AG10803 (cell line): ENCODE measurements around the gene FFAR3.

Experiments
- DNase-seq: peaks from one replicate; pipeline ENCODE4 v3.0.0; 2010; ENCODE audit warnings: low read depth
- H3K4me3 ChIP-seq: 2 replicates; pipeline ENCODE4 v1.5.1; 2011; ENCODE audit warnings: mild to moderate bottlenecking, low read length, control low read depth
- CTCF ChIP-seq: conservative IDR thresholded peaks from 2 replicates; pipeline ENCODE4 v1.5.1; 2011; ENCODE audit warnings: mild to moderate bottlenecking, low read length, control low read depth, inconsistent platforms

FFAR3 gene

GRCh38 chr19:35318679-35319448, 39.4 kb upstream of the FFAR3 start:
- H3K4me3 ChIP-seq: no peak overlapping the region
- peak; percentile 73 for DNase-seq
- TF ChIP-seq CTCF: no peak

- no peak overlapping the region for H3K4me3 ChIP-seq
- TF ChIP-seq CTCF: no peak
- DNase-seq: no peak
These were observed 38.1 kb upstream of the FFAR3 start for GRCh38 chr19:35320065-35320713.

GRCh38 chr19:35321291-35321690, 37.0 kb upstream of the FFAR3 start:
- no peak overlapping the region for H3K4me3 ChIP-seq

GRCh38 chr19:35322014-35322413, 36.2 kb upstream of the FFAR3 start:
- no peak overlapping the region for H3K4me3 ChIP-seq
- no peak for TF ChIP-seq CTCF
- no peak for DNase-seq

More at GRCh38 chr19:35321291-35321690, 37.0 kb upstream of the FFAR3 start:
- no peak for DNase-seq
- TF ChIP-seq CTCF: no peak

GRCh38 chr19:35327642-35328041, 30.6 kb upstream of the FFAR3 start:
- DNase-seq: no peak
- no peak overlapping the region for H3K4me3 ChIP-seq
- no peak for TF ChIP-seq CTCF

GRCh38 chr19:35328851-35329285, 29.4 kb upstream of the FFAR3 start, which contains the start of gene CD22:
CD22 (plus strand) TSS chr19:35329187; CDS start chr19:35332041, 2,854 bp downstream.
- TF ChIP-seq CTCF: no peak
- no peak within 1 kb of the TSS for H3K4me3 ChIP-seq
- DNase-seq: no peak

GRCh38 chr19:35329323-35329722, 28.9 kb upstream of the FFAR3 start:
- TF ChIP-seq CTCF: no peak
- H3K4me3 ChIP-seq: no peak overlapping the region
- no peak for DNase-seq
